HepG2 (cell line): ENCODE results near the gene GZF1. TPM values are rescaled to one million over a fixed set of nuclear protein-coding genes. Genes with fewer than 3 reads are reported as not detected.

Experiments used
- CENPT ChIP-seq: sonication (generic); formaldehyde crosslinking; IDR thresholded peaks from 2 replicates; pipeline ENCODE4 v1.8.0; 2022; ENCODE audit warnings: low read depth, mild to moderate bottlenecking, moderate library complexity, missing genetic modification reagents
- CREB1 ChIP-seq, 2 experiments: fragments of 450-650 bp in 1 of 2; IDR thresholded peaks; 2 replicates each; pipeline ENCODE4 v1.6.1; 2016 to 2017; ENCODE audit warnings: control low read depth in 1 of 2, mild to moderate bottlenecking in 1 of 2, missing compliant biosample characterization in 1 of 2, missing genetic modification characterization in 1 of 2
- EEA1 ChIP-seq: sonication (generic); formaldehyde crosslinking; IDR thresholded peaks from 2 replicates; pipeline ENCODE4 v1.5.1; 2020; ENCODE audit warnings: mild to moderate bottlenecking, missing genetic modification reagents, borderline replicate concordance
- FOXP1 ChIP-seq, 2 experiments: fragments of 450-650 bp in 1 of 2; IDR thresholded peaks; 2 replicates each; pipeline ENCODE4 v1.6.1; 2017 to 2018; ENCODE audit warnings: antibody characterized with exemption in 1 of 2
- MBD4 ChIP-seq: IDR thresholded peaks from 2 replicates; pipeline ENCODE4 v1.6.1; 2012; ENCODE audit warnings: low read length, inconsistent platforms, borderline replicate concordance
- MYNN ChIP-seq: sonication (generic); formaldehyde crosslinking; IDR thresholded peaks from 2 replicates; pipeline ENCODE4 v1.4.0; 2020; ENCODE audit warnings: mild to moderate bottlenecking, low read depth, missing genetic modification reagents
- RBM39 ChIP-seq: fragments of 200-400 bp; formaldehyde crosslinking; IDR thresholded peaks from one replicate; pipeline ENCODE4 v1.6.1; 2018; ENCODE audit warnings: antibody characterized with exemption, mild to moderate bottlenecking, low read depth, low read length; ENCODE audit not compliant: poor library complexity, severe bottlenecking
- RXRA ChIP-seq: sonication (generic); formaldehyde crosslinking; IDR thresholded peaks from 2 replicates; pipeline ENCODE4 v1.5.1; 2020; ENCODE audit warnings: missing genetic modification reagents
- TBX2 ChIP-seq: sonication (generic); formaldehyde crosslinking; IDR thresholded peaks from 2 replicates; pipeline ENCODE4 v1.5.0; 2020; ENCODE audit warnings: missing genetic modification reagents, mild to moderate bottlenecking, borderline replicate concordance
- TOPORS ChIP-seq: sonication (generic); formaldehyde crosslinking; IDR thresholded peaks from 2 replicates; pipeline ENCODE4 v1.8.0; 2023; ENCODE audit warnings: mild to moderate bottlenecking, missing genetic modification reagents
- U2AF1 ChIP-seq: fragments of 200-400 bp; formaldehyde crosslinking; optimal IDR thresholded peaks from 2 replicates; pipeline ENCODE3; 2017; ENCODE audit warnings: mild to moderate bottlenecking, low read depth, low read length
- XRCC5 ChIP-seq: fragments of 200-400 bp; formaldehyde crosslinking; optimal IDR thresholded peaks from 2 replicates; pipeline ENCODE3; 2017; ENCODE audit warnings: mild to moderate bottlenecking, low read length
- ZFP37 ChIP-seq: sonication (generic); formaldehyde crosslinking; IDR thresholded peaks from 2 replicates; pipeline ENCODE4 v1.4.0; 2020; ENCODE audit warnings: missing genetic modification reagents, borderline replicate concordance
- ZNF235 ChIP-seq: sonication (generic); formaldehyde crosslinking; IDR thresholded peaks from 2 replicates; pipeline ENCODE4 v1.8.1; 2023; ENCODE audit warnings: mild to moderate bottlenecking, missing genetic modification reagents, borderline replicate concordance
- ZNF251 ChIP-seq: sonication (generic); formaldehyde crosslinking; IDR thresholded peaks from 2 replicates; pipeline ENCODE4 v1.9.0; 2021; ENCODE audit warnings: mild to moderate bottlenecking, missing genetic modification reagents
- ZNF292 ChIP-seq: sonication (generic); formaldehyde crosslinking; IDR thresholded peaks from 2 replicates; pipeline ENCODE4 v1.8.1; 2022; ENCODE audit warnings: mild to moderate bottlenecking, low read depth, missing genetic modification reagents, borderline replicate concordance
- ZNF430 ChIP-seq: sonication (generic); formaldehyde crosslinking; IDR thresholded peaks from 2 replicates; pipeline ENCODE4 v1.9.0; 2021; ENCODE audit warnings: mild to moderate bottlenecking, missing genetic modification reagents
- ZNF556 ChIP-seq: sonication (generic); formaldehyde crosslinking; IDR thresholded peaks from 2 replicates; pipeline ENCODE4 v1.4.0; 2020; ENCODE audit warnings: mild to moderate bottlenecking, missing genetic modification reagents, borderline replicate concordance
- ZNF569 ChIP-seq: sonication (generic); formaldehyde crosslinking; IDR thresholded peaks from 2 replicates; pipeline ENCODE4 v1.5.0; 2020; ENCODE audit warnings: mild to moderate bottlenecking, missing genetic modification reagents, moderate library complexity, borderline replicate concordance
- polyA plus RNA-seq, 8 experiments: library from polyadenylated mRNA; depleted of rRNA in 3 of 8; stranded (reverse) in 7 of 8; unstranded in 1 of 8; fragments of >200 nt; fragmentation: Illumina TruSeq in 4 of 8; extraction: Trizol in 4 of 8; gene quantifications; 2 replicates each; pipeline versions ENCODE4 v1.2.1 to v1.2.3, GENCODE V29; 2011 to 2016; ENCODE audit warnings: low read depth in 4 of 8, missing spikeins in 1 of 8, mixed read lengths in 1 of 8; ENCODE audit not compliant: insufficient read depth in 1 of 8
- total RNA-seq, 5 experiments: library from RNA; depleted of rRNA; stranded (reverse); fragments of >200 nt; fragmentation: Illumina TruSeq; extraction: Trizol; gene quantifications; 2 replicates each; pipeline ENCODE4 v1.2.3, GENCODE V29; 2016; ENCODE audit warnings: low read depth in 1 of 5
- TF ChIP-seq, protein P1 (sequence below): IDR thresholded peaks from 2 replicates; pipeline ENCODE4 v1.4.0; 2020; ENCODE audit warnings: mild to moderate bottlenecking, missing genetic modification reagents
- TF ChIP-seq, protein P2 (sequence below): sonication (generic); formaldehyde crosslinking; IDR thresholded peaks from 2 replicates; pipeline ENCODE4 v1.5.1; 2020; ENCODE audit warnings: mild to moderate bottlenecking, missing genetic modification reagents
- TF ChIP-seq, protein P3 (sequence below): sonication (generic); formaldehyde crosslinking; IDR thresholded peaks from 2 replicates; pipeline ENCODE4 v1.8.1; 2023; ENCODE audit warnings: mild to moderate bottlenecking, missing genetic modification reagents, borderline replicate concordance
- TF ChIP-seq, protein P4 (sequence below): IDR thresholded peaks from 2 replicates; pipeline ENCODE4 v1.6.1; 2016; ENCODE audit warnings: low read depth, control low read depth

GZF1 gene
- total and polyA plus RNA-seq, 2 of the 13 experiments (the other 11 are each of a cell fraction or from before 2014, with no cell fraction given) = 16.9 to 26.0 TPM

DNA sequence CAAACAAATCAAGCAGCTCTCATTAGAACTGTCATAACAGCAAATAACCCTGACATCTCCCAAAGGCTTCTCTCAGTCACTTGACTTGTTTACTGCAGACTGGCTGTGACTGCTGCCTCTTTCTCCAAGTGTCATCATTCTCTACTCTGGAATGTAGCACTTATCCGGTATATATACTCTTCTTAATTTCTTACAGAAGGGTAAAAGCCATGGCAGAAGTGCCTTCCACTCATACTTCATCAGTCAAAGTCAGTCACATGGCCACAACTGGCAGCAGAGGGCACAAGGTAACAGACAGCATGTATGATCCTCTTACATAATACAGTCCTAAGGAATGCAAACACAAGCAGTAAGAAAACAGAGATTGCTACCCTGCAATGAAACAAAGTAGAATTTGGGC lies 50.0 kb downstream of the GZF1 start (continued):
- TF ChIP-seq, protein P1, sequence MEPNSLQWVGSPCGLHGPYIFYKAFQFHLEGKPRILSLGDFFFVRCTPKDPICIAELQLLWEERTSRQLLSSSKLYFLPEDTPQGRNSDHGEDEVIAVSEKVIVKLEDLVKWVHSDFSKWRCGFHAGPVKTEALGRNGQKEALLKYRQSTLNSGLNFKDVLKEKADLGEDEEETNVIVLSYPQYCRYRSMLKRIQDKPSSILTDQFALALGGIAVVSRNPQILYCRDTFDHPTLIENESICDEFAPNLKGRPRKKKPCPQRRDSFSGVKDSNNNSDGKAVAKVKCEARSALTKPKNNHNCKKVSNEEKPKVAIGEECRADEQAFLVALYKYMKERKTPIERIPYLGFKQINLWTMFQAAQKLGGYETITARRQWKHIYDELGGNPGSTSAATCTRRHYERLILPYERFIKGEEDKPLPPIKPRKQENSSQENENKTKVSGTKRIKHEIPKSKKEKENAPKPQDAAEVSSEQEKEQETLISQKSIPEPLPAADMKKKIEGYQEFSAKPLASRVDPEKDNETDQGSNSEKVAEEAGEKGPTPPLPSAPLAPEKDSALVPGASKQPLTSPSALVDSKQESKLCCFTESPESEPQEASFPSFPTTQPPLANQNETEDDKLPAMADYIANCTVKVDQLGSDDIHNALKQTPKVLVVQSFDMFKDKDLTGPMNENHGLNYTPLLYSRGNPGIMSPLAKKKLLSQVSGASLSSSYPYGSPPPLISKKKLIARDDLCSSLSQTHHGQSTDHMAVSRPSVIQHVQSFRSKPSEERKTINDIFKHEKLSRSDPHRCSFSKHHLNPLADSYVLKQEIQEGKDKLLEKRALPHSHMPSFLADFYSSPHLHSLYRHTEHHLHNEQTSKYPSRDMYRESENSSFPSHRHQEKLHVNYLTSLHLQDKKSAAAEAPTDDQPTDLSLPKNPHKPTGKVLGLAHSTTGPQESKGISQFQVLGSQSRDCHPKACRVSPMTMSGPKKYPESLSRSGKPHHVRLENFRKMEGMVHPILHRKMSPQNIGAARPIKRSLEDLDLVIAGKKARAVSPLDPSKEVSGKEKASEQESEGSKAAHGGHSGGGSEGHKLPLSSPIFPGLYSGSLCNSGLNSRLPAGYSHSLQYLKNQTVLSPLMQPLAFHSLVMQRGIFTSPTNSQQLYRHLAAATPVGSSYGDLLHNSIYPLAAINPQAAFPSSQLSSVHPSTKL (CRISPR knock-in tag) = peak; percentile 88
- TF ChIP-seq MBD4 (no peak), RBM39 (no peak), ZNF235 (CRISPR knock-in tag) (no peak), ZFP37 (CRISPR knock-in tag) (no peak), ZNF292 (CRISPR knock-in tag) (no peak), TOPORS (CRISPR knock-in tag) (no peak), U2AF1 (no peak), ZNF569 (no peak), FOXP1 (IDR thresholded peaks at IDR 0.05) (no peak), FOXP1 (CRISPR knock-in tag; IDR thresholded peaks at IDR 0.05) (peak; percentile 62; the same call in 1 of the 2 replicates), MYNN (no peak), RXRA (no peak; the same call in 1 of the 2 replicates), CREB1 (IDR thresholded peaks at IDR 0.05) (no peak), CREB1 (CRISPR knock-in tag; IDR thresholded peaks at IDR 0.05) (no peak), ZNF430 (no peak), XRCC5 (no peak), ZNF251 (CRISPR knock-in tag) (no peak), EEA1 (no peak), TBX2 (CRISPR knock-in tag) (no peak), CENPT (CRISPR knock-in tag) (no peak), ZNF556 (CRISPR knock-in tag) (no peak)
- TF ChIP-seq, protein P2, sequence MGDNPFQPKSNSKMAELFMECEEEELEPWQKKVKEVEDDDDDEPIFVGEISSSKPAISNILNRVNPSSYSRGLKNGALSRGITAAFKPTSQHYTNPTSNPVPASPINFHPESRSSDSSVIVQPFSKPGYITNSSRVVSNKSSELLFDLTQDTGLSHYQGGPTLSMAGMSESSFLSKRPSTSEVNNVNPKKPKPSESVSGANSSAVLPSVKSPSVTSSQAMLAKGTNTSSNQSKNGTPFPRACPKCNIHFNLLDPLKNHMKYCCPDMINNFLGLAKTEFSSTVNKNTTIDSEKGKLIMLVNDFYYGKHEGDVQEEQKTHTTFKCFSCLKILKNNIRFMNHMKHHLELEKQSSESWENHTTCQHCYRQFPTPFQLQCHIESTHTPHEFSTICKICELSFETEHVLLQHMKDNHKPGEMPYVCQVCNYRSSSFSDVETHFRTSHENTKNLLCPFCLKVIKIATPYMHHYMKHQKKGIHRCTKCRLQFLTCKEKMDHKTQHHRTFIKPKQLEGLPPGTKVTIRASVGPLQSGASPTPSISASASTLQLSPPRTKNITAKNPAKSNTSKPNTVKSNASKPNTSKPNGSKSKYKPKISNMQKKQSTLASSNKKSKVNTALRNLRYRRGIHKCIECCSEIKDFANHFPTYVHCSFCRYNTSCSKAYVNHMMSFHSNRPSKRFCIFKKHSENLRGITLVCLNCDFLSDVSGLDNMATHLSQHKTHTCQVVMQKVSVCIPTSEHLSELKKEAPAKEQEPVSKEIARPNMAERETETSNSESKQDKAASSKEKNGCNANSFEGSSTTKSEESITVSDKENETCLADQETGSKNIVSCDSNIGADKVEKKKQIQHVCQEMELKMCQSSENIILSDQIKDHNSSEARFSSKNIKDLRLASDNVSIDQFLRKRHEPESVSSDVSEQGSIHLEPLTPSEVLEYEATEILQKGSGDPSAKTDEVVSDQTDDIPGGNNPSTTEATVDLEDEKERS (CRISPR knock-in tag) = no peak
- TF ChIP-seq, protein P3, sequence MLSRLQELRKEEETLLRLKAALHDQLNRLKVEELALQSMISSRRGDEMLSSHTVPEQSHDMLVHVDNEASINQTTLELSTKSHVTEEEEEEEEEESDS = no peak
- TF ChIP-seq, protein P4, sequence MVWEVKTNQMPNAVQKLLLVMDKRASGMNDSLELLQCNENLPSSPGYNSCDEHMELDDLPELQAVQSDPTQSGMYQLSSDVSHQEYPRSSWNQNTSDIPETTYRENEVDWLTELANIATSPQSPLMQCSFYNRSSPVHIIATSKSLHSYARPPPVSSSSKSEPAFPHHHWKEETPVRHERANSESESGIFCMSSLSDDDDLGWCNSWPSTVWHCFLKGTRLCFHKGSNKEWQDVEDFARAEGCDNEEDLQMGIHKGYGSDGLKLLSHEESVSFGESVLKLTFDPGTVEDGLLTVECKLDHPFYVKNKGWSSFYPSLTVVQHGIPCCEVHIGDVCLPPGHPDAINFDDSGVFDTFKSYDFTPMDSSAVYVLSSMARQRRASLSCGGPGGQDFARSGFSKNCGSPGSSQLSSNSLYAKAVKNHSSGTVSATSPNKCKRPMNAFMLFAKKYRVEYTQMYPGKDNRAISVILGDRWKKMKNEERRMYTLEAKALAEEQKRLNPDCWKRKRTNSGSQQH (CRISPR knock-in tag) = no peak
